ENCODE data around the gene OR2T8.

DNA sequence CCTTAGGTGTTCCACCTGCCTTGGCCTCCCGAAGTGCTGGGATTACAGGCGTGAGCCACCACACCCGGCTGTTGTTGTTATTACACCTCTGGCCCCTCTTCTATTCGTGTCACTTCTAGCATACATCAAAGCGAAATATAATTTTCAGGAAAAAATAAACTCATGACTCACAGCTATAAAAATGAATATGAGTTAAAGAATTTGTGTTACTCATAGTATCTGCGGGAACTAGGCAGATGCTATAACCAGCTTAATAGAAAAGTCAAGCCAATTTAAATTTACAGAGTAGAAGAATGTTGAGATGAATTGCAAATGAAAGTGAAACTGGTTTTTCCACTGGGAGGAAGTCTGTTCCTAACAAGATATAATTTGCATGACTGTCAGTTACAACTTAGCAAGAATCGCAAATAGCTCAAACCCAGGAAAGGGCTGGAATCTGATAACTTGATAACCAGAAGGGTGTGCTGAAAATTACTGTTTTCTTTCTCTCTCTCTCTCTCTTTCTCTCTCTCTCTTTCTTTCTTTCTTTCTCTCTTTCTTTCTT is 13.5 kb upstream of the OR2T8 start:
- no peak for TF ChIP-seq CTCF (IDR thresholded peaks at IDR 0.05; ENCODE audit: low read length)
- no peak for TF ChIP-seq EZH2phosphoT487 (IDR thresholded peaks at IDR 0.05; ENCODE audit: low read length)
- TF ChIP-seq EZH2 (optimal IDR thresholded peaks at IDR 0.05; ENCODE audit: low read depth, low read length), result no peak
